HG02798 (cell line): ENCODE measurements around the gene FHOD1.

Experiments used
- ATAC-seq: cut with Tn5 transposase; IDR thresholded peaks from one replicate; pipeline ENCODE4 v1.9.1; 2021; ENCODE audit warnings: mild to moderate bottlenecking; ENCODE audit not compliant: unreplicated experiment, poor library complexity

Gene FHOD1

DNA sequence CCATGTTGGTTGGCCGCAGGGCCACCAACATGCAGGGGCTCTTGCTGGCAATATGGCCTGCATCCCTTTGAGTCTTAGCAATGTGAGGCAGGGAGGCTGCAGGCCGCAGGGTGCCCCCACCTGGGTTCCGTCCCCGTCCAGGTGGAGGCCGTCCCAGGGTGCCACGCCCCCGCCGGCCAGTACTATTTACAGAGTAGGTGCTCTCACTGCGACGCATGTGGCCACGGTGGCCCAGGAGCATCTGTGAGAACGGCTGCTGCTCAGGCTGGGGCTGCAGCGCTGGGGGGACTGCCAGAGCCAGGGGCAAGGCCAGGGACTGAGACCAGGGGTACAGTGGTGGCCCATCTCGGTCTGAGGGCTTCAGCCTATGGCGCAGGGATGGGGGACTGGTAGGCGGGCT, 67.1 kb downstream of the FHOD1 start:
- no peak for ATAC-seq

DNA sequence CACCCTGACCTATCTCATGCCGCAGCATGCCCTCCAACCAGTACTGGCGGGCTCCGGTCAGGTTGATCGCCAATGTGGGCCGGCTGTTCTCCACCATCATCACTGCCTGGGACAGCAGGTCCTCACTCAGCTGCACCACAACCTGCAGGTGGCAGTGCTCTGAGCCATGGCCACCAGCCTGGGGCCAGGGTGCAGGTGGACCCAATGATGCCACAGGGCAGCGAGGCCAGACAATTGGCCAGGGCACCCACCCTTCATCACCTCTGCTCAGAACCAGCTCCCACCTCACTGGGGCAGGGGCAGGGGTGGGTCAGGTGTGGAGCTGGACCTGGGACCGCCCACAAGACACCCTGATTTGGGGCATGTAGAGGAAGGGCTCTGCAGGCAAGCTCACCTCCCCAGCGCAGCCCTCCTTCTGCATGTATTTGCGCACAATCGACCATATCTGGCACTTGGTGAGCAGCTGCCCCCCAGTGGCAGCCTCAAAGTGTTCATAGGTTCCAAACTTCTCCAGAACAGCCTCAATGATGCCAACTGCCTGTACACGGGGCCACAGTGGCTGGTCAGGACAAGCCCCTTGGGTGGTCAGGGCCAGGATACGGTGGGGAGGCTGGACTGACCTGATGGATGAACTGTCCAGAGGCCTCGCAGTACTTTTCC, 67.7 kb downstream of the FHOD1 start:
- ATAC-seq: no peak
